HG03469 (cell line): ENCODE results near the gene ABHD11.
"Not testable (repeated sequence)": the region's sequence is repeated elsewhere in the genome, so short reads cannot be mapped to it uniquely, and the experiment has no call there.

ENCODE experiments used
- ATAC-seq: cut with Tn5 transposase; IDR thresholded peaks from one replicate; pipeline ENCODE4 v1.9.1; 2021; ENCODE audit warnings: mild to moderate bottlenecking, moderate library complexity, moderate number of reproducible peaks; ENCODE audit not compliant: unreplicated experiment

ABHD11 gene

DNA sequence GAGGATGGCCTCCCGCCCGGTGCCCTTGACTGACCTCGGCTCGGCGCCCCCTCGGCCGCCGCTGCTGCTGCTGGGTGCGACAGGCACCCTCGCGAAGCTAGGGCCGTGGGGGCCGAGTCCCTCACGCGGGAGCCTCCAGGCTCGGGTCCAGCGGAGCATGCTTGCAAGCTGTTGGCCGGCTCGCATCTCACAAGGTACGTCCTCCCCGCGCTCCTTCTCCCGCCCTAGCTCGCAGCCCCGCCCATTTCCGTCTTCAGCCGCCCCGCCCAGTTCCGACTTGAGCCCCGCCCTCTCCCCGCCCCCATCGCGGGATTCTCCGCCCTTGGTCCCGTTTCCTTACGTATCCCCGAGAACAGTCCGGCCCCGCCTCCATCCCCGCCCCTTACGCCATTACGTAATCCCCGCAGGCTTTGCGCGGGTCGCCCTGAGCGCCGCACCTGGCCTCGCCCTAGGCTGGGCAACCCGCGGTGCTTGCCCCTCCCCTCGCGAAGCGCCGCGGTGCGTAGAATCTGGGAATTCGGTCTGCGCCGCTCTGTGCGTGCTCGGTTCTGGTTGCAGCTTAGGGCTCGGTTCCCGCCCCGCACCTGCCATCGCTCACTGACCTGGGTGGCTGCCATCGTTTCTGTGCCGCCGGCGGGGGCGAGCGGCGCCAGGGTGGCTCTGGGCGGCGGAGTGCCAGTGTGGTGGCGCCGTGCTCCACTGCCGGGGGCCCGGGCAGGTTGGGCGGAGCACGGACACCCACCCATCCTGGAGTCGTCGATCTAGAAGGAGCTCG, at the start of gene ABHD11:
TSS of gene ABHD11 (minus strand) at position 191 of the 775 bp plus-strand sequence. CDS start at position 159, 32 bp downstream.
- ATAC-seq = peak; percentile 74

- ATAC-seq = not testable (repeated sequence)
Observed at GRCh38 chr7:73787786-73788048, 49.1 kb upstream of the ABHD11 start.

- ATAC-seq = no peak
Observed at GRCh38 chr7:73786588-73786987, 48.0 kb upstream of the ABHD11 start.

GRCh38 chr7:73779517-73779916, 40.9 kb upstream of the ABHD11 start:
- ATAC-seq = no peak

GRCh38 chr7:73778801-73779389, 40.3 kb upstream of the ABHD11 start:
- no peak for ATAC-seq

- no peak for ATAC-seq
Observed at GRCh38 chr7:73774923-73775322, 36.3 kb upstream of the ABHD11 start.

DNA sequence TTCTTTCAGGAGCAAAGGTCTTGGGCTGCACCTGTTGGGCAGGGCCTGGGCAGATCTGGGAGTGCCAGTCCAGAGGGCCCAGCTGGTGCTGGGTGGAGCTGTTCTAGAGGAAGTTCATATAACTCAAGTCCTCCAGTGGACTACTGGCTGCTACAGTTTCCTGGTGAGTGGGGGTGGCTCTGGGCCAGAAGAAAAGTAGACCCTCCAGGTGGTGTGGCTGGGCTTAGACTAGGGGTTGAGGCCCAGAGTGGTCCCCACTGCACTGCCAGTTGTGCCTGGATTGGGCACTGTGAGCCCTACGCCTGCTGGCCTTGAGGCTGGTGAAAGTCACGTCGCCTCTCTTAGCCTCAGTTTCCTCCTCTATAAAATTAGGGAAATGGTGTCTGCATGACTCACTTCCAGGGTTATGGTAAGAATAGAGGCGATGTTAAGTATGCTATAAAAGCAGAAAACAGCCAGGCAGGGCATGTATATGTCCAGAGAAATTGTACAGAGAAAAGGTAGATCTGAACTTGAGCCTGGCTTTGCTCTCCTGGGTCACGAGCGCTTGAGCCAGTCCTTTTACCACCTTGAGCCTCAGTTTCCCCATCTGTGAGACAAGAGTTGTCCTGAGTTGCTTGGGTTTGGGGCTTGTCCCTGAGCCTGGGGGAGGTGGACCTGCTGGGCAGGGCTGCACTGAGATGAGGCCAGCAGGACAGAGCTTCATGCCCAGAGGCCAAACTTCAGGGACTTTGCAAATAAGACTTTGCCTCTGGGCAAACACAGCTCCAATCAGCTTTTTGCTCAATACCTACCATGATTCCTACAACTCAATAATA, 35.3 kb upstream of the ABHD11 start:
- ATAC-seq = no peak

GRCh38 chr7:73770860-73771670, 32.5 kb upstream of the ABHD11 start:
- no peak for ATAC-seq

- ATAC-seq = no peak
Observed at GRCh38 chr7:73770002-73770859, 31.6 kb upstream of the ABHD11 start, which contains the start of gene CLDN3. Gene CLDN3, minus strand, starts transcription at chr7:73770270. Its CDS starts 221 bp downstream, at chr7:73770049.

DNA sequence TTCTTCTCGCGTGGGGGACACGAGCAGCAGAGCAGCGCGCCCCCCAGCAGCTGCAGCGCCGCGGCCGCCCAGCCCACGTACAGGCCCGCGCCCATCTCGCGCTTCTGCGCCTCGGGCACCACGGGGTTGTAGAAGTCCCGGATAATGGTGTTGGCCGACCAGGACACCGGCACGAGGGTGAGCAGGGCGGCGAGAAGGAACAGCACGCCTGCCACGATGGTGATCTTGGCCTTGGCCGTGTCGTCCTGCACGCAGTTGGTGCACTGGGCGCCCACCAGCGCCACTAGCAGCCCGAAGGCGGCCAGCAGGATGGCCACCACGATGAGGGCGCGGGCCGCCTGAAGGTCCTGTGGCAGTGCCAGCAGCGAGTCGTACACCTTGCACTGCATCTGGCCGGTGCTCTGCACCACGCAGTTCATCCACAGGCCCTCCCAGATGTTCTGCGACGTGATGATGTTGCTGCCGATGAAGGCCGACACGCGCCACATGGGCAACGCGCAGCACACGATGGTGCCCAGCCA, 30.9 kb upstream of the ABHD11 start:
- no peak for ATAC-seq

- ATAC-seq = no peak
Observed at GRCh38 chr7:73768641-73769480, 30.3 kb upstream of the ABHD11 start.

- no peak for ATAC-seq
Observed at GRCh38 chr7:73766556-73767229, 28.1 kb upstream of the ABHD11 start.

DNA sequence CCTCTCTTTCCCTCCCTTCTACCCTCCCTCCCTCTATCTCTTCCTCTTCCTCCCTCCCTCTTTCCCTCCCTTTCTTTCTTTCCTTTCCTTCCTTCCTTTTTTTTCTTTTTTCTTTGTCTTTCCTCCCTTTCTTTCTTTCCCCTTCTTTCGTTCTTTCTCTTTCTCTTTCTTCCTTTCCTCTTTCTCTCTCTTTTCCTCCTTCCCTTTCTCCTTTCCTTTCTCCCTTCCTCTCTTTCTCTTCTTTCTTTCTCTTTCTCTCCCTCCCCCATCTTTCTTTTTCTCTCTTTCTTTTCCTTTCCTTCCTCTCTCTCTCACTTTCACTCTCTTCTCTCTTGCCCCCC, 24.0 kb upstream of the ABHD11 start:
- ATAC-seq = no peak

DNA sequence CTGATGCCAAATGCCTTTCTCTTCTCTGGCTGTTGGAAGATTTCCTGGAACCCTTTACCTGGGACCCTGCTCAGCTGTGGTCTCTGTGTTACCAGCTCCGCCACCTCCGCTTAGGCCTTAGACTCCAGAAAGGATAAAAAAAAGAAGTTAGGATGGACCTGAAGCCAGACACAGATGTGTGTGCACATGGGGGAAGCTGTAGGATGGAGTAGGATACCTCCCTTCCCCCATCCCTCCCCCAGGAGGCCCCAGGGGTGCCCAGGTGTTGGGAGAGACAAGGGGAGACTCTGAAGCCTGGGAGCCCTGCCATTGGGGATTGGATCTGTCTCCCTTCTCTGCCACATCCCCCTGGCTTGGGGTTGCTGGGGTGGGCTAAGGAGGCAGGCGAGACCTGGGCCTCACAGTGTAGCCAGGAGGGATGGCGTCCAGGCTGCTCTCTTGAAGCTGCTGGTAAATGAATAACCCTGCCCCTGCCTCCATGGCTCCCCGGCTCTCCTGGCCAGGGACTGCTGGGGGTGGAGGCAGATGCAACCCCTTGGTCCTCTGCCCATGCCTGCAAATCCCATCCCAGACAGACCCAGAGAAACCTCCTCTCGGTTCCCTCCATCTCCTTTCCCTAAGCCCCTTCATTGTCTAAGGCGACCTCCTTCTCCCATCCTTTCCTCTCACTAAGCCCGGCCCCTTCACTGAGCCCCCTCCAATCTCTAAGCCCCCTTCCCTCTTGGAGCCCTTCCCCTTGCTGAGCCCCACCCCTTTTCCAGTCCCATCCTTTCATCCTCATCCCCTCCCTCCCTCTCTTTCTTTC, 23.5 kb upstream of the ABHD11 start:
- ATAC-seq = no peak

GRCh38 chr7:73758581-73759138, 20.1 kb upstream of the ABHD11 start:
- ATAC-seq = no peak

DNA sequence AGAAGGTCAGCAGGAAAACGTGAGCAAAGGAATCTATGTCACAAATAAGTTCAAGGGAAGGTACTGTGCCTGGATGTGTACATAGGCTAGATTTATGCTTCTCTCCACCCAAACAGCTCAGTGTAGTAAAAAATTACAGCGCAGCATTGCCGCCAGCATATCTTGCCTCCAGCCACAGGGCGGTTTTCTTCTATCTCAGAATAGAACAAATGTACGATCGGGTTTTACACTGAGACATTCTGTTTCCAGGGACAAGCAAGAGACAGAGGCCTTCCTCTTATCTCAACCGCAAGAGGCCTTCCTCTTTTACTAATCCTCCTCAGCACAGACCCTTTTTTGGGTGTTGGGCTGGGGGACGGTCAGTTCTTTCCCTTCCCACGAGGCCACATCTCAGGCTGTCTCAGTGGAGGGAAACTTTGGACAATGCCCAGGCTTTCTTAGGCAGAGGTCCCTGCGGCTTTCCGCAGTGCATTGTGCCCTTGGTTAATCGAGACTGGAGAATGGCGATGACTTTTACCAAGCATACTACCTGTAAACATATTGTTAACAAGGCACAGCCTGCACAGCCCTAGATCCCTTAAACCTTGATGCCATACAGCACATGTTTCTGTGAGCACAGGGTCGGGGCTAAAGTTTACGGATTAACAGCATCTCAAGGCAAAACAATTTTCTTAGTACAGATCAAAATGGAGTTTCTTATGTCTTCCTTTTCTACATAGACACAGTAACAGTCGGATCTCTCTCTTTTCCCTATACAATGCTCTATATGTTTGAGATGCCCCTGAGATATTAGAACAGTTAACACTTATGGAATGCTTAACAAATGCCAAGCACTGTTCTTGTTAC, 11.6 kb upstream of the ABHD11 start:
- ATAC-seq = no peak
